SU-DHL-6 (cell line): ENCODE measurements around the gene FBXO31.

Source experiments
- H2AFZ ChIP-seq: fragments of 200-600 bp; sonication (generic); 2 replicates; pipeline ENCODE4 v1.6.1; 2014; ENCODE audit warnings: low read depth, mild to moderate bottlenecking, moderate library complexity, mixed read lengths, antibody characterized with exemption, low read length; ENCODE audit not compliant: severe bottlenecking
- H3F3A ChIP-seq: fragments of 200-600 bp; shearing (Covaris generic); 2 replicates; pipeline ENCODE4 v1.6.0; 2016; ENCODE audit warnings: antibody characterized with exemption, mild to moderate bottlenecking; ENCODE audit not compliant: insufficient read depth
- H3K27ac ChIP-seq: fragments of 200-600 bp; sonication (generic); 2 replicates; pipeline ENCODE4 v1.5.1; 2016; ENCODE audit warnings: low read depth, mild to moderate bottlenecking, low read length, moderate library complexity, mixed read lengths
- H3K27me3 ChIP-seq: fragments of 200-600 bp; sonication (generic), shearing (Covaris generic); 2 replicates; pipeline ENCODE4 v1.6.0; 2014; ENCODE audit warnings: mild to moderate bottlenecking, low read length
- H3K36me3 ChIP-seq: fragments of 200-600 bp; sonication (generic); 2 replicates; pipeline ENCODE4 v1.6.1; 2014; ENCODE audit warnings: mild to moderate bottlenecking, low read length, mixed read lengths
- H3K4me2 ChIP-seq: fragments of 300-600, 200-600 bp; shearing (Covaris generic), sonication (generic); 2 replicates; pipeline ENCODE4 v1.6.0; 2014; ENCODE audit warnings: low read length, low read depth, mild to moderate bottlenecking; ENCODE audit not compliant: poor library complexity, severe bottlenecking
- H3K4me3 ChIP-seq: fragments of 200-600 bp; sonication (generic); 2 replicates; pipeline ENCODE4 v1.5.1; 2014; ENCODE audit warnings: antibody characterized with exemption, low read length, mild to moderate bottlenecking, mixed read lengths; ENCODE audit not compliant: insufficient read depth, poor library complexity, severe bottlenecking
- H3K79me2 ChIP-seq: fragments of 200-600 bp; sonication (generic); 2 replicates; pipeline ENCODE4 v1.6.1; 2014; ENCODE audit warnings: mild to moderate bottlenecking, low read length, moderate library complexity; ENCODE audit not compliant: insufficient read depth
- H3K9ac ChIP-seq: fragments of 200-600 bp; sonication (generic); 2 replicates; pipeline ENCODE4 v1.7.0; 2014; ENCODE audit warnings: mild to moderate bottlenecking, low read length
- H3K9me2 ChIP-seq: fragments of 200-600 bp; sonication (generic); replicated peaks from 2 replicates; pipeline ENCODE4 v1.6.1; 2014; ENCODE audit warnings: low read length; ENCODE audit not compliant: insufficient read depth
- H3K9me3 ChIP-seq: fragments of 200-600 bp; sonication (generic); 2 replicates; pipeline ENCODE4 v1.6.1; 2014; ENCODE audit warnings: low read length, mixed read lengths; ENCODE audit not compliant: insufficient read depth
- H4K20me1 ChIP-seq: fragments of 200-600 bp; sonication (generic); 2 replicates; pipeline ENCODE4 v1.6.1; 2014; ENCODE audit warnings: low read depth, mild to moderate bottlenecking, antibody characterized with exemption, low read length, moderate library complexity, mixed read lengths
- CTCF ChIP-seq: fragments of 200-600 bp; sonication (generic); IDR thresholded peaks from one replicate; pipeline ENCODE4 v1.5.1; 2017; ENCODE audit warnings: antibody characterized with exemption, mild to moderate bottlenecking, low read length, moderate library complexity; ENCODE audit not compliant: insufficient read depth, poor library complexity, severe bottlenecking
- EZH2phosphoT487 ChIP-seq: fragments of 200-600 bp; sonication (generic), shearing (Covaris generic); conservative IDR thresholded peaks from 2 replicates; pipeline ENCODE4 v1.6.1; 2018; ENCODE audit warnings: mild to moderate bottlenecking, antibody characterized with exemption, low read length, moderate library complexity, mixed read lengths

FBXO31 gene

GRCh38 chr16:87324411-87325275, 58.9 kb downstream of the FBXO31 start:
- Histone ChIP-seq H3K36me3 (no peaks in the 10 kb centered on the region), H3K9ac (no peak overlapping the region), H3K27ac (no peak overlapping the region), H3K4me3 (no peak overlapping the region), H4K20me1 (no peaks in the 10 kb centered on the region), H3K4me2 (no peak overlapping the region), H3K79me2 (no peaks in the 10 kb centered on the region), H3F3A (no peaks in the 10 kb centered on the region), H3K9me3 (no peaks in the 10 kb centered on the region), H3K27me3 (no peaks in the 10 kb centered on the region), H3K9me2 (no peaks in the 10 kb centered on the region), H2AFZ (no peak overlapping the region)
- TF ChIP-seq CTCF (peak; percentile 87), EZH2phosphoT487 (no peak)

- Histone ChIP-seq H3K9ac (no peak overlapping the region), H3K36me3 (no peaks in the 10 kb centered on the region), H3K9me2 (no peaks in the 10 kb centered on the region), H4K20me1 (no peaks in the 10 kb centered on the region), H3K9me3 (no peaks in the 10 kb centered on the region), H3K4me3 (no peak overlapping the region), H3K4me2 (no peak overlapping the region), H3K27me3 (no peaks in the 10 kb centered on the region), H2AFZ (no peak overlapping the region), H3F3A (no peaks in the 10 kb centered on the region), H3K79me2 (no peaks in the 10 kb centered on the region), H3K27ac (no peak overlapping the region)
- TF ChIP-seq CTCF (no peak), EZH2phosphoT487 (no peak)
These were observed 59.7 kb downstream of the FBXO31 start for GRCh38 chr16:87323727-87324410.

- no peaks in the 10 kb centered on the region for H3K36me3 ChIP-seq
- H3K27me3 ChIP-seq, result no peaks in the 10 kb centered on the region
- no peaks in the 10 kb centered on the region for H3F3A ChIP-seq
- H3K4me2 ChIP-seq, result no peak overlapping the region
- peaks cover 7% of the 10 kb centered on the region for H3K79me2 ChIP-seq
- H3K4me3 ChIP-seq, result no peak overlapping the region
- H3K9me3 ChIP-seq, result no peaks in the 10 kb centered on the region
- H4K20me1 ChIP-seq, result no peaks in the 10 kb centered on the region
- H2AFZ ChIP-seq, result no peak overlapping the region
- no peak overlapping the region for H3K9ac ChIP-seq
- H3K27ac ChIP-seq, result no peak overlapping the region
- no peak for TF ChIP-seq CTCF
- TF ChIP-seq EZH2phosphoT487, result no peak
- H3K9me2 ChIP-seq, result no peaks in the 10 kb centered on the region
These were observed 60.5 kb downstream of the FBXO31 start for GRCh38 chr16:87322833-87323726.
